DMS 273 (cell line): Measurements from ENCODE around the gene BCL11B.
A peak's percentile ranks its signal among the peaks of the same experiment; 100 is the strongest.

Experiments used
- DNase-seq: peaks from one replicate; lab custom pipeline; 2025; ENCODE audit not compliant: unreplicated experiment; lab: John Stamatoyannopoulos, UW

The BCL11B gene

GRCh38 chr14:99268810-99269707, 2.9 kb downstream of the BCL11B start:
- peak; percentile 70 for DNase-seq

GRCh38 chr14:99267837-99268781, 3.9 kb downstream of the BCL11B start:
- DNase-seq: peak; percentile 34

- DNase-seq: no peak
Measured at GRCh38 chr14:99267381-99267780, 4.6 kb downstream of the BCL11B start.

DNA sequence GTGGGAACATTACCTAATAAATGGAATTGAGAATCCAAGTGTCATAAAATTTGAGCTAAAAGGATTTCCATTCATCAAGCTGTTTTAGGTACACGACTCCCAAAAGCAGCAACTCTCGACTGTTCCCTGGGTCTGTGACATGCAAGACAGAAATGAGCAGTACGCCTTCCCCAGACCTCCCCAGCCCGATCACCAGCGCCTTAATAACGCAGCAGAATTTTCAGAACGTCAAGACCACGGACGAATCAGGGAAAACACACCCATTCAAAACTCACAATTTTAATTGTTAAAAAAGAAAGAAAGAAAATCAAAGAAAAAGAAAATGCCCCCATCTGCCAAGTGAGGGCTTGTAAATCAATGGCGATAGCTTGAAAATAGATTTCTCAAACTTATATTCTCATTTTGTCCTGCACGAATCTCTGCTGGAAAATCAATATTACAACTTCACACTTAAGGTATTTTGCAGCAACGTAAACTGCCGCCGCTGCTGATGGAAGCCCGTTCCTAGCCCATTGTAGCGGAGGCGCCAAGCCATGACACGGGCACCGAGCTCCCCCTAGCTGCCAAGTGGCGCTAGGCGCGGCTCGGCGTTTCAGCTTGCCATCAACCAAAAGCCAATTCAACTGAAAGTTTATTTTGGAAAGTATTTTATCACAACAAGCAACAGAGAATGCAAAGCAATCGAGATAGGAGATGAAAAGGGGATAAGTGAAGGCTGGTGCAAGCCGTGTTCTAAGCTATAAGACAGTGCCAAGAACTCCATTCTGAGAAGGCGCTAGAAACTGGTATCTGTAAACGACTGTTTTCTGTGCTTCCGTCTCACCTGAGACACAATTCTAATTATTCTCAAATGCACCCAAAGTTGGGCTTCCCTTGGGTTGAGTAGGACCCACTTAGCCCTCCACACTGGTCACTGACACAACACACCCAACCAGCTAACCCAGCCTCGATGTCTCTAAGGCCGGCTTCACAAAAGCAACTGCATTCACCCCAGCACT, 5.5 kb downstream of the BCL11B start:
- peak; percentile 89 for DNase-seq

- DNase-seq: no peak
Measured at GRCh38 chr14:99265571-99265970, 6.4 kb downstream of the BCL11B start.

DNA sequence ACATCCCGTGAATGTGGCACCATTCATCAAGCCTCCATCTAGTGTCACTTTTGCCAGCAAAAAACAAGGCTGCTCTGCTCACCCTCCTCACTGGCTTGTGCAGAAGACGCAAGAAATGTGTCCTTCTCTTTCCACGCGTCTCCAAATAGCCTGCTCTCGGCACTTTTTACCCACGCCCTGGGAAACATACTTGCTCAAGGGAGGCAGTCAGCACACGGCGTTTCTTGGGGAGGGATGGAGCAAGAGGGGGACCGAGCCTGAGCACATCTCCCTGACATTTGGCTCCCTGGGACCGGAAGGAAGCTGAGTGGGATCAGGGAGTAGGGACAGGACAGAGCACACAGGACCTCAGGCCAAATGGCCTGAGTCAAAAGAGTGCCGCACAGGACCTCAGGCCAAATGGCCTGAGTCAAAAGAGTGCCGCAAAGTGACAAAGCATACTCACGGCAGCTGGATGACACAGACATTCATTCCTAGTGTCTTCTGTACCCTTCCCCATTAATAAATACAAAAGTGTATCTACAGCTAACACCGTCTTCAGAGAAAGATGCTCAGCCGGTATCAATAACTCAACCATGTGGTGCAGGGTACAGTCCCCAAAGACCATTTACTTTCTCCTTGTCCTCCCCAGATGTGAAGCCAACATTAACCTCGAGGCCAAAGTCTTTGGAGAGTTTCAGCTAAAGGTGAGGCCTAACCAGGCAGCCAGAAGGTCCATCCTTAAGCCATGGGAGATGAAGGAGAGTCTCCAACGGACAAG, 7.1 kb downstream of the BCL11B start:
- no peak for DNase-seq

GRCh38 chr14:99263564-99264330, 8.2 kb downstream of the BCL11B start:
- no peak for DNase-seq

GRCh38 chr14:99262977-99263448, 9.0 kb downstream of the BCL11B start:
- DNase-seq: no peak

DNA sequence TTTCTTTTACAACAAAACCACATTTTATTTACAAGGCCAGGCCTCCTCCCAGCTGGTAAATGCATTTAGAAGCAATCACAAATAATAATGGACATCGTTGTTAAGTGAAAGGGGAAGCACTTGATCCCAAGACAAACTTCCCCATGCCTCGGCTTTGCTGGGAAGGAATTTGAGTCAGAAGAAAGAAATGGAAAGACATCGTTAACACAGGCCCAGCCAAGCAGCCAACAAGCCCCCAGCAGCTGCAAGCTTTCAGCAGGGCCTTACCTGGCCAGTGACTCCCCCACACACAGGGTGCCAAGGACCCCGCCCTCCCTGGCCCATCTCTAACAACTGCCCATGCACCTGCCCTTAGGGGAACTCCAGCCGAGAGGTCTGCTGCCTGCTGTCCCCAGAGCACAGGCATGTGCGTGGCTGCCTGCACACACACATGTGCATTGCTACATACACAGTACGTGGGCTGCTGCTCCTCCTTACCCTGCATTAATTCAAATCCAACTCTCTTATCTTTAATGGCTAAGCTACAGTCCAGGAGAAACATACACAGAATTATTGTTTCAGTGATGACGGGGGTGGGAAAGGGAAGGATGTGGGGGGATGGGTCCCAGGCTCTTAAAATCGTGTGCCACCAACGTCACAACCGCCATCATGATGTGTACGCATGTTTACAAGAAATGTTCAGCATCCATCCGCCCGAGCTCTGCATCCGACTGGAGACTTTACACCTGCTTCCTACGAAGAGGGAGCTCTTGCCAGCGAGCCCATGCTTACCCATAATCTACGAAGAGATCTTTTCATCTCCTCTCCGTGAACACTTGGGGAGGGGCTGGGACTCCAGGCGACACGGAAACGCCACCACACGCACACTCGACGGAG, 9.8 kb downstream of the BCL11B start:
- no peak for DNase-seq

- DNase-seq: no peak
Measured at GRCh38 chr14:99260587-99261551, 11.1 kb downstream of the BCL11B start.

DNA sequence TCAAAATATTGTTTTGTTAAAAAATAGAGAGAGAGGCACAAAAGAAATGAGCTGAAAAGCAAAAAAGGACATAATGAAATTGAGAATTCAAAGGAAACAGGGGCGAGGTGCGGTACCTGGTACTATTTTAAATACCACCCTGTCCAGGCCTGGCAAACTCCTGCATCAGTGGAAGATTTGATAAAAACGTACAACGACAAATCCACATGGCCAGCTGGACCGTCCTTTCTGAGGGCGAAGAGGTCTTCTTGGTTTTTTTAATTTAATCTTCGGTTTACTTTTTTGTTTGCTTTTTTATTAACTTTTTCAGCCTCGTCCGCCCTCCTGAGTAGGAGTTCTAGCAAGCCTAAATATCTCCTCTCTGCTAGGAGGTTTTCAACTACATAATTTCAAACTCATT, 11.9 kb downstream of the BCL11B start:
- DNase-seq: no peak

DNA sequence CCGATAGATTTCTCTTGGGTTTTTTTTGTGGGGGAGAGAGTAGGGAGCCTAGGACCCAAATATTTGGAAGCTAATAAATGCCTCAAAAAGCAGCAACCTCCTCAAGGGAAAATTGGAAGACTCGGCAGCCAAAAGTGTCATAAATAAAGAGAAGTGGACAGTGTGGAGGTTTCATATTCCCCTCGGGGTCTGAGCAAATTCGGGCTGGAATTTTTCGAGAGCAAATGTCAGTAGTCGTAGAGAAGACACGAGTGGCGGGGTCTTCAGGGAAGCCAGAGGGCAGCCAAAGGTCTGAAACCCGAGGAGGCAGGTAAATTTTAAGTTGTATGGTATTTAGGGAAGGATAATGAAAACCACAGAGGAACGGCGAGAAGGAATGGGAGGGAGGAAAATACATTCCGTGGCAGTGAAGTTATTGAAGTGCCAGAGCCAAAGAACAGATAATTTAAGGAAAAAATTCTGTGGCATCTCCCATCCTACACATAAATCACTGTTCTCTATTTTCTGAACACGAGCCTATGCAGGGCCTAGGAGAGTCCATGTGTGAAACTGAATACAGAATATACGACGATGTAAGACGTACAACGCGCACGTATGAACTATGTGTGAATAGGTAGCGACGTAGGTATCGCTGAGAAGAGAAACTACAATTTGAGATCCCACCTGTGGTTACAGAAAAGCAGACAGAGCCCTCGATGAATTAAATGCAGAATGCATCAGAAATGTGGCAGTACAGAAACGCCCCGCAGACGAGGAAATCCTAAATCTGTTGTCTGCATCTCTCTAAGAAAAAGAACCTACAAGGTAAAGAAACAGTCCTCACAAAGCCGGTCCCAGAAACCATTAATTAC, 12.9 kb downstream of the BCL11B start:
- no peak for DNase-seq

- no peak for DNase-seq
Measured at GRCh38 chr14:99258341-99258861, 13.6 kb downstream of the BCL11B start.

GRCh38 chr14:99257673-99258221, 14.2 kb downstream of the BCL11B start:
- no peak for DNase-seq

- DNase-seq: no peak
Measured at GRCh38 chr14:99257122-99257672, 14.8 kb downstream of the BCL11B start.
